Activated naive CD8-positive, alpha-beta T cell treated with anti-CD3 and anti-CD28 coated beads, Interleukin-2, amount 50 U/mL, for 16 hours (primary cell): Measurements from ENCODE around the gene SCARF2.
"Not testable (repeated sequence)": the region's sequence is repeated elsewhere in the genome, so short reads cannot be mapped to it uniquely, and the experiment has no call there.

Experiments
- DNase-seq: peaks from one replicate; pipeline ENCODE4 v3.0.0-alpha.2; 2020; ENCODE audit warnings: low read depth, low spot score

SCARF2 gene

GRCh38 chr22:20412474-20413216 is 25.0 kb downstream of the SCARF2 start:
- DNase-seq = no peak

GRCh38 chr22:20409385-20409784 is 28.2 kb downstream of the SCARF2 start:
- DNase-seq = not testable (repeated sequence)

GRCh38 chr22:20408891-20409290 is 28.7 kb downstream of the SCARF2 start:
- no peak for DNase-seq

GRCh38 chr22:20407829-20408228 is 29.8 kb downstream of the SCARF2 start:
- DNase-seq = no peak

- DNase-seq = no peak
These were observed 30.8 kb downstream of the SCARF2 start for GRCh38 chr22:20406686-20407408.

- no peak for DNase-seq
These were observed 31.5 kb downstream of the SCARF2 start for GRCh38 chr22:20405931-20406685.

- no peak for DNase-seq
These were observed 32.2 kb downstream of the SCARF2 start for GRCh38 chr22:20405291-20405930.

GRCh38 chr22:20404881-20405280 is 32.7 kb downstream of the SCARF2 start:
- no peak for DNase-seq

- DNase-seq = no peak
These were observed 33.9 kb downstream of the SCARF2 start for GRCh38 chr22:20403779-20404140.

- no peak for DNase-seq
These were observed 34.5 kb downstream of the SCARF2 start for GRCh38 chr22:20402960-20403778.

GRCh38 chr22:20401376-20402014 is 36.1 kb downstream of the SCARF2 start:
- DNase-seq = no peak

- no peak for DNase-seq
These were observed 36.8 kb downstream of the SCARF2 start for GRCh38 chr22:20400606-20401375.

GRCh38 chr22:20399866-20400605 is 37.6 kb downstream of the SCARF2 start:
- no peak for DNase-seq

- DNase-seq = no peak
These were observed 39.2 kb downstream of the SCARF2 start for GRCh38 chr22:20398420-20398819.

- DNase-seq = no peak
These were observed 40.1 kb downstream of the SCARF2 start for GRCh38 chr22:20397498-20397897.

GRCh38 chr22:20396639-20397038 is 41.0 kb downstream of the SCARF2 start:
- DNase-seq = no peak

- DNase-seq = no peak
These were observed 41.7 kb downstream of the SCARF2 start for GRCh38 chr22:20395907-20396287.

- no peak for DNase-seq
These were observed 42.3 kb downstream of the SCARF2 start for GRCh38 chr22:20395181-20395906.
